ENCODE data around the gene PCSK6. TPM values are rescaled to one million over a fixed set of nuclear protein-coding genes. Genes with fewer than 3 reads are reported as not detected.
"Not testable (repeated sequence)": the region's sequence is repeated elsewhere in the genome, so short reads cannot be mapped to it uniquely, and the experiment has no call there.

Gene PCSK6
- total RNA-seq, 3 donors from 2014 or later (not counting 1 experiment from before 2014, with no cell fraction given), result 1.5 to 2.4 (median 2.4) TPM

DNA sequence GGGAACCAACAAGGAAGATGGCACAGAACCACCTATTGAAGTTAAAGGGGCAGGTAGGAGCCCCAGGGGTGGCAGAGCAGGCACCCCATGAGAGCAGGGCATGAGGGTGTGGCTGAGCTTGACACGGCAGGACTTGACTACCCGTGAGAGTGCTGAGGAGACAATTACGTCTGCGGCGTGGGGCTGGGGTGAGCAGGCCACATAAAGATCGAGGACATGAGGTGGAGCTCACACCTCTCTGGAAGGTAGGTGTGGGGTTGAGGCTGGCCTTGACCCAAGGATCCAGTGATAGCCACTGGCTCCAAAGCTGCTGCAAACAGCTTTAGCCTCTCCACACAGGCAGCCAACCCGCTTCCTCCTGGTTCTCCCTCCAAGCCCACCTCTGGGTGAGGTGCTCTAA is 64.5 kb downstream of the PCSK6 start:
- 77% methylated on average over 7 of the region's 7 CpGs for WGBS (ENCODE audit: insufficient coverage)
- H3K9me3 Mint-ChIP-seq, result no peaks in the 10 kb centered on the region

DNA sequence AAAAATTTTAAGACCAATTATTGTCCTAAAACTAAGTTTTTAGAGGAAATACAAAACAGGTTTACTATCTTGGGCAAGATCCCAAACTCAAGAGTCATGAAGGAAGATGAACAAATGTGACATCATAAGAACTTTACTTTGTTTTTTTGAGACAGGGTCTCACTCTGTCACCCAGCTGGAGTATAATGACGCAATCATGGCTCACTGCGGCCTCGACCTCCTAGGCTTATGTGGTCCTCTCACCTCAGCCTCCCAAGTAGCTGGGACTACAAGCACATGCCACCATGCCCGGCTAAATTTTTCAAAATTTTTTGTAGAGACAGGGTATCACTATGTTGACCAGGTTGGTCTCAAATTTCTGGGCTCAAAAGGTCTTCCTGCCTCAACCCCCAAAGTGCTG is 69.3 kb downstream of the PCSK6 start:
- intact Hi-C loops (cut with micrococcal nuclease), result no loop called here
- Histone ChIP-seq H3K9me3 (ENCODE audit: control insufficient read depth, insufficient read depth, low read length) (no peaks in the 10 kb centered on the region), H3K4me3 (ENCODE audit: low read length) (no peak overlapping the region), H3K36me3 (ENCODE audit: control insufficient read depth, insufficient read depth, low read length) (no peaks in the 10 kb centered on the region), H3K27me3 (ENCODE audit: control insufficient read depth, insufficient read depth, low read length) (no peaks in the 10 kb centered on the region), H3K27ac (ENCODE audit: low read length) (no peak overlapping the region), H3K4me1 (ENCODE audit: control insufficient read depth, insufficient read depth, low read length) (no peaks in the 10 kb centered on the region)
- H3K4me3 Mint-ChIP-seq, result no peak overlapping the region
- WGBS (ENCODE audit: insufficient coverage), result 84% methylated on average over 4 of the region's 4 CpGs
- no peaks in the 10 kb centered on the region for H3K9me3 Mint-ChIP-seq
- no peak overlapping the region for H3K27ac Mint-ChIP-seq
- TF ChIP-seq, protein P1, sequence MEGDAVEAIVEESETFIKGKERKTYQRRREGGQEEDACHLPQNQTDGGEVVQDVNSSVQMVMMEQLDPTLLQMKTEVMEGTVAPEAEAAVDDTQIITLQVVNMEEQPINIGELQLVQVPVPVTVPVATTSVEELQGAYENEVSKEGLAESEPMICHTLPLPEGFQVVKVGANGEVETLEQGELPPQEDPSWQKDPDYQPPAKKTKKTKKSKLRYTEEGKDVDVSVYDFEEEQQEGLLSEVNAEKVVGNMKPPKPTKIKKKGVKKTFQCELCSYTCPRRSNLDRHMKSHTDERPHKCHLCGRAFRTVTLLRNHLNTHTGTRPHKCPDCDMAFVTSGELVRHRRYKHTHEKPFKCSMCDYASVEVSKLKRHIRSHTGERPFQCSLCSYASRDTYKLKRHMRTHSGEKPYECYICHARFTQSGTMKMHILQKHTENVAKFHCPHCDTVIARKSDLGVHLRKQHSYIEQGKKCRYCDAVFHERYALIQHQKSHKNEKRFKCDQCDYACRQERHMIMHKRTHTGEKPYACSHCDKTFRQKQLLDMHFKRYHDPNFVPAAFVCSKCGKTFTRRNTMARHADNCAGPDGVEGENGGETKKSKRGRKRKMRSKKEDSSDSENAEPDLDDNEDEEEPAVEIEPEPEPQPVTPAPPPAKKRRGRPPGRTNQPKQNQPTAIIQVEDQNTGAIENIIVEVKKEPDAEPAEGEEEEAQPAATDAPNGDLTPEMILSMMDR (IDR thresholded peaks at IDR 0.05), result no peak
- no peaks in the 10 kb centered on the region for H3K36me3 Mint-ChIP-seq
- DNase-seq, result no peak
- ATAC-seq, result no peak
- peaks cover 0 to 8% of the 10 kb centered on the region in 2 donors for H3K4me1 Mint-ChIP-seq
- H3K27me3 Mint-ChIP-seq (ENCODE audit: low read depth in 2 of 2), result peaks cover 6 to 20% of the 10 kb centered on the region in 2 donors

More for the DNA sequence above, 64.5 kb downstream of the PCSK6 start:
- ATAC-seq (peak in 1 of 3 donors; percentile 55), DNase-seq (no peak)
- peaks cover 0 to 8% of the 10 kb centered on the region in 2 donors for H3K4me1 Mint-ChIP-seq
- peaks cover 8 to 17% of the 10 kb centered on the region in 2 donors for H3K27me3 Mint-ChIP-seq (ENCODE audit: low read depth in 2 of 2)
- TF ChIP-seq, protein P1 (IDR thresholded peaks at IDR 0.05), result no peak
- Histone ChIP-seq H3K27ac (ENCODE audit: low read length) (no peak overlapping the region), H3K36me3 (ENCODE audit: control insufficient read depth, insufficient read depth, low read length) (no peaks in the 10 kb centered on the region), H3K27me3 (ENCODE audit: control insufficient read depth, insufficient read depth, low read length) (no peaks in the 10 kb centered on the region), H3K9me3 (ENCODE audit: control insufficient read depth, insufficient read depth, low read length) (no peaks in the 10 kb centered on the region), H3K4me3 (ENCODE audit: low read length) (no peak overlapping the region), H3K4me1 (ENCODE audit: control insufficient read depth, insufficient read depth, low read length) (no peaks in the 10 kb centered on the region)
- no peaks in the 10 kb centered on the region for H3K36me3 Mint-ChIP-seq
- H3K27ac Mint-ChIP-seq, result no peak overlapping the region
- intact Hi-C loops (cut with micrococcal nuclease), result no loop called here
- H3K4me3 Mint-ChIP-seq, result no peak overlapping the region

DNA sequence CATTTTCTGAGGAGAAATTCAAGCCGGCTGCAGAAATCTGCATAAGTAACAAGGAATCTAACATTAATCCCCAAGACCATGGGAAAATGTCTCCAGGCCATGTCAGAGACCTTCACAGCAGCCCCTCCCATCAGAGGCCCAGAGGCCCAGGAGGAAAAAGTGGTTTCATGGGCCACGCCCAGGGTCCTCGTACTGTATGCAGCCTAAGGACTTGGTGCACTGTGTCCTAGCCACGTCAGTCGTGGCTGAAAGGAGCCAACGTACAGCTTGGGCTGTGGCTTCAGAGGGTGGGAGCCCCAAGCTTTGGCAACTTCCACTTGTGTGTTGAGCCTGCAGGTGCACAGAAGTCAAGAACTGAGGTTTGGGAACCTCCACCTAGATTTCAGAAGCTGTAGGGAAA is 73.0 kb downstream of the PCSK6 start:
- H3K27me3 ChIP-seq (ENCODE audit: control insufficient read depth, insufficient read depth, low read length); DNase-seq; H3K4me3 ChIP-seq (ENCODE audit: low read length); intact Hi-C loops (cut with micrococcal nuclease); H3K36me3 Mint-ChIP-seq; H3K9me3 Mint-ChIP-seq; ATAC-seq; H3K36me3 ChIP-seq (ENCODE audit: control insufficient read depth, insufficient read depth, low read length); H3K27ac Mint-ChIP-seq; H3K4me1 Mint-ChIP-seq; H3K27ac ChIP-seq (ENCODE audit: low read length); H3K4me1 ChIP-seq (ENCODE audit: control insufficient read depth, insufficient read depth, low read length); H3K4me3 Mint-ChIP-seq; H3K9me3 ChIP-seq (ENCODE audit: control insufficient read depth, insufficient read depth, low read length): not testable (repeated sequence)
- peaks cover 5 to 12% of the 10 kb centered on the region in 2 donors for H3K27me3 Mint-ChIP-seq (ENCODE audit: low read depth in 2 of 2)
- 81% methylated on average over 6 of the region's 6 CpGs for WGBS (ENCODE audit: insufficient coverage)

DNA sequence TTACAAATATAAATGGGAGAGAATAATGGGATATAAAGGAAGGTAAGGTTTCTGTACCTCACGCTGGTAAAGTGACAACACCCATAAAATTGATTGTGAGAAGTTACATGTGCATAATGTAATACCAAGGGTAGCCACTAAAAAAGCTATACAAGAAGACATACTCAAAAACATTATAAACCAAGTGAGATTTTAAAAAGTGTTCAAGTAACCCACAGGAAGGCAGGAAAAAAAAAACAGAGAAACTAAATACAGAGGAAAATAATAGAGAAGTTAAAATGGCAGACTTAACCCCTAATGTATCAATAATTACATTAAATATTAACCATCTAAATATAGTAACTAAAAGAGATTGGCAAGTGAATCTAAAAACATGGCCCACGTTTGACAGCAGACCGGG is 76.3 kb downstream of the PCSK6 start:
- Mint-ChIP-seq H3K9me3 (no peaks in the 10 kb centered on the region), H3K36me3 (no peaks in the 10 kb centered on the region), H3K4me3 (no peak overlapping the region), H3K27me3 (ENCODE audit: low read depth in 2 of 2) (peaks cover 5 to 18% of the 10 kb centered on the region in 2 donors), H3K27ac (no peak overlapping the region), H3K4me1 (no peaks in the 10 kb centered on the region)
- TF ChIP-seq, protein P1 (IDR thresholded peaks at IDR 0.05), result no peak
- intact Hi-C loops (cut with micrococcal nuclease), result no loop called here
- Histone ChIP-seq H3K27me3 (ENCODE audit: control insufficient read depth, insufficient read depth, low read length) (no peaks in the 10 kb centered on the region), H3K36me3 (ENCODE audit: control insufficient read depth, insufficient read depth, low read length) (no peaks in the 10 kb centered on the region), H3K4me1 (ENCODE audit: control insufficient read depth, insufficient read depth, low read length) (no peaks in the 10 kb centered on the region), H3K4me3 (ENCODE audit: low read length) (no peak overlapping the region), H3K27ac (ENCODE audit: low read length) (no peak overlapping the region), H3K9me3 (ENCODE audit: control insufficient read depth, insufficient read depth, low read length) (no peaks in the 10 kb centered on the region)
- DNase-seq, result no peak
- no peak for ATAC-seq
- WGBS (ENCODE audit: insufficient coverage), result no CpG with 5 or more reads among the region's 3 CpGs
